ENCODE results near the gene FAM168A.

FAM168A gene

DNA sequence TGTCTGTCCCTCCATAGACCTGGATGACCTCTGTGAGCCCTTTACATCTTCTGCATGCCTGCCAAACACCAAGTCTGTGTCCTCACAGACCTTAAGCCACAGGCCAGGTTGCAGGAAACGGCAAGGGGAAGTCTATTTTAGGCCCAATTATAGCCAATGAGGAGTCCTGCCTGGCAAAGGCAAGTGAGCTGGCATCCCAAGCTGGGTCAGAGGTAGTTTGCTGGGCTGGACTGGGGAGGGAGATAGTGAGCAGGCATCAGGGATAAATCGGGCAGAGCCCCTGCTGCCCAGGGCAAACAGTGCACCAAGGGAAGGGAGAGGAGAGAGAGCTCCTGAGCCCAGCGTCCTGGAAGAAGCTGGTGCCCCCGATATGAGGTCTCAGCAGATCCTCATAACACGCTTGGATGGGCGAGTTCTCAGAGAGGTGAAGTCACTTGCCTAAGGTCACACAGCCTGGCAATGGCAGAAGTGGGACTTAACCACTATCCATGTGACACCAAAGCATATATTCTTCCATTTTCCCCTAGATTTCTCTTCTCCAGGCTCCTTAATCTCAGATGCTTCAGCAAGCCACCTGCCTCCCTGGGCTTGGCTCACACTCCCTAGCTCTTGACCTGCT, 225.4 kb downstream of the FAM168A start:
- TF ChIP-seq EZH2phosphoT487 (IDR thresholded peaks at IDR 0.05; ENCODE audit: borderline replicate concordance, low read length) = no peak
- TF ChIP-seq, protein P1, sequence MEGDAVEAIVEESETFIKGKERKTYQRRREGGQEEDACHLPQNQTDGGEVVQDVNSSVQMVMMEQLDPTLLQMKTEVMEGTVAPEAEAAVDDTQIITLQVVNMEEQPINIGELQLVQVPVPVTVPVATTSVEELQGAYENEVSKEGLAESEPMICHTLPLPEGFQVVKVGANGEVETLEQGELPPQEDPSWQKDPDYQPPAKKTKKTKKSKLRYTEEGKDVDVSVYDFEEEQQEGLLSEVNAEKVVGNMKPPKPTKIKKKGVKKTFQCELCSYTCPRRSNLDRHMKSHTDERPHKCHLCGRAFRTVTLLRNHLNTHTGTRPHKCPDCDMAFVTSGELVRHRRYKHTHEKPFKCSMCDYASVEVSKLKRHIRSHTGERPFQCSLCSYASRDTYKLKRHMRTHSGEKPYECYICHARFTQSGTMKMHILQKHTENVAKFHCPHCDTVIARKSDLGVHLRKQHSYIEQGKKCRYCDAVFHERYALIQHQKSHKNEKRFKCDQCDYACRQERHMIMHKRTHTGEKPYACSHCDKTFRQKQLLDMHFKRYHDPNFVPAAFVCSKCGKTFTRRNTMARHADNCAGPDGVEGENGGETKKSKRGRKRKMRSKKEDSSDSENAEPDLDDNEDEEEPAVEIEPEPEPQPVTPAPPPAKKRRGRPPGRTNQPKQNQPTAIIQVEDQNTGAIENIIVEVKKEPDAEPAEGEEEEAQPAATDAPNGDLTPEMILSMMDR (IDR thresholded peaks at IDR 0.05; ENCODE audit: low read depth, low read length, poor library complexity, severe bottlenecking) = no peak
- H3K4me2 ChIP-seq (ENCODE audit: low read length) = no peak overlapping the region
- H3K36me3 ChIP-seq (ENCODE audit: control insufficient read depth, low read length) = peaks cover 11% of the 10 kb centered on the region
- no peaks in the 10 kb centered on the region for H4K20me1 ChIP-seq (ENCODE audit: control insufficient read depth, insufficient read depth, low read depth, low read length)
- H3K27me3 ChIP-seq (ENCODE audit: control insufficient read depth, low read length) = no peaks in the 10 kb centered on the region
- H3K9me3 ChIP-seq (ENCODE audit: control insufficient read depth, insufficient read depth, low read length) = no peaks in the 10 kb centered on the region
- no peaks in the 10 kb centered on the region for H3F3A ChIP-seq (ENCODE audit: control insufficient read depth, insufficient read depth)
- no peak overlapping the region for H3K4me3 ChIP-seq (ENCODE audit: low read length)
- peaks cover 15% of the 10 kb centered on the region for H3K79me2 ChIP-seq (ENCODE audit: control insufficient read depth, low read length)
- H3K27ac ChIP-seq (ENCODE audit: low read depth, low read length) = no peak overlapping the region
- no peaks in the 10 kb centered on the region for H3K9me2 ChIP-seq (replicated peaks; ENCODE audit: control insufficient read depth, low read length)
- H3K4me1 ChIP-seq (ENCODE audit: control insufficient read depth, low read length) = peaks cover 31% of the 10 kb centered on the region

DNA sequence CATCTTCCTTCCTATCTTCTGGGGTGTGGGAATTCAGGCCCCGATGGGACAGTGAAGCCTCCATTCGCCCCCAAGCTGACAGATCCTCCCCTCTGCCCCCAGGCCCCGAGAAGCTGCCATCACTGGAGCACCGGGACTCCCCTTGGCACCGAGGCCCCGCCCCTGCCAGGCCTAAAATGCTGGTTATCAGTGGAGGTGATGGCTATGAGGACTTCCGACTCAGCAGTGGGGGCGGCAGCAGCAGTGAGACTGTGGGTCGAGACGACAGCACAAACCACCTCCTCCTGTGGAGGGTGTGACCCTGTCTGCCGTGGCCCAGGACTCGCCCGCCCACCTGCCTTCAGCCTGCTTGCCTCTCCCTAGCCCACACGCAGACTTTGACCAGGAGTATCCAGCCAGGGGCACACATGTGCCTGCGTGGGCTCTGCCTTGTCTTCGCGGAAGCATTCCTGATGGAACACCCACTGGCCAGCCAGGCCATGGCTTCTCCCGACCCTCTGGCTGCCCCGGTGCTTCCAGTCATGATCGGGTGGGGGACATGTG, 230.4 kb downstream of the FAM168A start:
- peaks cover 53% of the 10 kb centered on the region for H3K4me1 ChIP-seq (ENCODE audit: control insufficient read depth, low read length)
- no peaks in the 10 kb centered on the region for H3K36me3 ChIP-seq (ENCODE audit: control insufficient read depth, low read length)
- no peaks in the 10 kb centered on the region for H3K9me3 ChIP-seq (ENCODE audit: control insufficient read depth, insufficient read depth, low read length)

DNA sequence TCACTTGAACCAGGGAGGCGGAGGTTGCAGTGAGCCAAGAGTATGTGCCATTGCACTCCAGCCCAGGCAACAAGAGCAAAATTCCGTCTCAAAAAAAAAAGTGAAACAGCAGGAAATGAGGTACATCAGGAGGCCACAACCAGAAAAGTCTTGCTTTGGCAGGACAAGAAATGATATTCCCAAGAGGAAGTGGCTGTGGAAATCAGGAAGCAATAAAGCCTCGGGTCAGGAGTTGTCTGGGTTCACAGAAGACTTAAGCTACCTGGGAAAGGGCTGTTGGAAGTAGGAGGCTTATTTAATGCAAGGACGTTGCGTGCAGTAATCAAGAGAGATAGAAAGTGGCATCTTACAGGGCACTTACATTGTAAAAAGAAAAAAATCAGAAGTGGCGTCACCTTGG, 231.0 kb downstream of the FAM168A start:
- Histone ChIP-seq H3K9me2 (replicated peaks; ENCODE audit: control insufficient read depth, low read length) (no peaks in the 10 kb centered on the region), H3K36me3 (ENCODE audit: control insufficient read depth, low read length) (no peaks in the 10 kb centered on the region), H3K27me3 (ENCODE audit: control insufficient read depth, low read length) (no peaks in the 10 kb centered on the region), H3K4me2 (ENCODE audit: low read length) (peak overlapping the region; percentile 83), H4K20me1 (ENCODE audit: control insufficient read depth, insufficient read depth, low read depth, low read length) (no peaks in the 10 kb centered on the region), H3K27ac (ENCODE audit: low read depth, low read length) (peak overlapping the region; percentile 86), H3K79me2 (ENCODE audit: control insufficient read depth, low read length) (no peaks in the 10 kb centered on the region), H3K4me3 (ENCODE audit: low read length) (peak overlapping the region; percentile 61), H3F3A (ENCODE audit: control insufficient read depth, insufficient read depth) (peaks cover 4% of the 10 kb centered on the region; the same call in 1 of the 2 replicates), H3K9me3 (ENCODE audit: control insufficient read depth, insufficient read depth, low read length) (no peaks in the 10 kb centered on the region), H3K4me1 (ENCODE audit: control insufficient read depth, low read length) (peaks cover 47% of the 10 kb centered on the region)
- TF ChIP-seq, protein P1 (IDR thresholded peaks at IDR 0.05; ENCODE audit: low read depth, low read length, poor library complexity, severe bottlenecking) = no peak
- no peak for TF ChIP-seq EZH2phosphoT487 (IDR thresholded peaks at IDR 0.05; ENCODE audit: borderline replicate concordance, low read length)

More for the DNA sequence above, 230.4 kb downstream of the FAM168A start:
- no peak for TF ChIP-seq EZH2phosphoT487 (IDR thresholded peaks at IDR 0.05; ENCODE audit: borderline replicate concordance, low read length)
- TF ChIP-seq, protein P1 (IDR thresholded peaks at IDR 0.05; ENCODE audit: low read depth, low read length, poor library complexity, severe bottlenecking) = no peak
- Histone ChIP-seq H3K79me2 (ENCODE audit: control insufficient read depth, low read length) (no peaks in the 10 kb centered on the region), H3K9me2 (replicated peaks; ENCODE audit: control insufficient read depth, low read length) (no peaks in the 10 kb centered on the region), H3K27me3 (ENCODE audit: control insufficient read depth, low read length) (no peaks in the 10 kb centered on the region), H3F3A (ENCODE audit: control insufficient read depth, insufficient read depth) (peaks cover 4% of the 10 kb centered on the region; the same call in 1 of the 2 replicates), H3K4me2 (ENCODE audit: low read length) (peak overlapping the region; percentile 83; the same call in 1 of the 2 replicates), H4K20me1 (ENCODE audit: control insufficient read depth, insufficient read depth, low read depth, low read length) (no peaks in the 10 kb centered on the region), H3K4me3 (ENCODE audit: low read length) (no peak overlapping the region), H3K27ac (ENCODE audit: low read depth, low read length) (no peak overlapping the region)

All from DOHH2 (cell line).